Suprapubic skin (tissue), 4 donors: ENCODE measurements around the gene MVK.

ENCODE experiments used
- CTCF ChIP-seq, 2 donors: fragments of 200-600 bp in 1 of 2; fragments of 450-650 bp in 1 of 2; sonication (generic) in 1 of 2; IDR thresholded peaks; one replicate each; pipeline ENCODE4 v1.5.1; 2016 to 2019; ENCODE audit warnings: antibody characterized with exemption in 2 of 2, mild to moderate bottlenecking in 1 of 2, moderate library complexity in 1 of 2
- EP300 ChIP-seq: sonication (generic); formaldehyde crosslinking; IDR thresholded peaks from one replicate; pipeline ENCODE4 v1.6.1; 2017; ENCODE audit warnings: antibody characterized with exemption
- POLR2AphosphoS5 ChIP-seq, 3 donors: sonication (generic); formaldehyde crosslinking; IDR thresholded peaks; one replicate each; pipeline ENCODE4 v1.6.1; 2017; ENCODE audit warnings: antibody characterized with exemption in 3 of 3

GRCh38 chr12:109588461-109589239 lies 15.1 kb downstream of the MVK start:
- TF ChIP-seq CTCF (IDR thresholded peaks at IDR 0.05): no peak
- TF ChIP-seq POLR2AphosphoS5 (IDR thresholded peaks at IDR 0.05): no peak
- no peak for TF ChIP-seq EP300
